Colonic mucosa (tissue), 4 donors: ENCODE measurements around the gene SPPL3. TPM values are rescaled to one million over a fixed set of nuclear protein-coding genes. Genes with fewer than 3 reads are reported as not detected.
"Not testable (repeated sequence)": the region's sequence is repeated elsewhere in the genome, so short reads cannot be mapped to it uniquely, and the experiment has no call there.

ENCODE experiments used
- DNase-seq: peaks from one replicate; pipeline ENCODE4 v3.0.0-alpha.2; 2020
- H3K27ac ChIP-seq: fragments of 200-600 bp; one replicate; pipeline ENCODE4 v1.8.0; 2021
- H3K27me3 ChIP-seq: fragments of 200-600 bp; one replicate; pipeline ENCODE4 v1.8.0; 2021
- H3K36me3 ChIP-seq: fragments of 200-600 bp; one replicate; pipeline ENCODE4 v1.8.0; 2021
- H3K4me1 ChIP-seq: fragments of 200-600 bp; one replicate; pipeline ENCODE4 v1.8.0; 2021; ENCODE audit warnings: mild to moderate bottlenecking
- H3K4me3 ChIP-seq: fragments of 200-600 bp; one replicate; pipeline ENCODE4 v1.8.0; 2021
- H3K9ac ChIP-seq, 2 donors: one replicate each; pipeline ENCODE4 v1.7.0; 2013; ENCODE audit warnings: control low read depth in 2 of 2, low read depth in 2 of 2, low read length in 2 of 2
- H3K9me3 ChIP-seq: fragments of 200-600 bp; one replicate; pipeline ENCODE4 v1.8.0; 2021
- CTCF ChIP-seq: fragments of 200-600 bp; IDR thresholded peaks from one replicate; pipeline ENCODE4 v1.8.0; 2022; ENCODE audit warnings: antibody characterized with exemption, mild to moderate bottlenecking
- intact Hi-C: fragments of 100-400 bp; cut with DNase I; formaldehyde crosslinking; loops from one replicate; pipeline ENCODE4 v1.14.1; 2022
- total RNA-seq, 2 donors: library from RNA; stranded (reverse); fragmentation: NEBNext Ultra II Directional in 1 of 2; extraction: Animal tissue kit (Norgen Biotek cat#: 25700) in 1 of 2; gene quantifications; one replicate each; pipeline ENCODE4 v1.2.1, GENCODE V29; 2021
- donor health status: healthy.
- donor health status: DM: no; HTN: no; CAD: no.
- donor health status: DM: no; HTN: no; CAD: no.

The SPPL3 gene
- total RNA-seq, 2 donors from 2014 or later, result 44.7 to 55.2 TPM

DNA sequence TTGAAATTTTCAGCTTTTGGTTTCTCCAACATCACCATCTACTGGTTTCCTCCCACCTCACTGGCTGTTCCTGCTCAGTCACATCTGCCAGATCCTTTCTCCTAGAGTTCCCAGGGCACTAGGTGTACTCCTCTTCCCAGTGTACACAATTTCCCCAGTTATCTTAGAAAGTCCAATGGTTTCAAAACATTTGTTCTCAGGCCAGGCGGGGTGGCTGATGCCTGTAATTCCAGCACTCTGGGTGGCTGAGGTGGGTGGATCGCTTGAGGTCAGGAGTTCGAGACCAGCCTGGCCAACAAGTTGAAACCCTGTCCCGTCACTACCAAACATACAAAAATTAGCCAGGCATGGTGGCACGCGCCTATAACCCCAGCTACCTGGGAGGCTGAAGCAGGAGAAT lies 60.7 kb downstream of the SPPL3 start:
- H3K27me3 ChIP-seq, result no peaks in the 10 kb centered on the region
- H3K27ac ChIP-seq, result no peak overlapping the region
- no peaks in the 10 kb centered on the region for H3K36me3 ChIP-seq
- no peaks in the 10 kb centered on the region for H3K9me3 ChIP-seq
- H3K4me1 ChIP-seq, result peaks cover 8% of the 10 kb centered on the region
- TF ChIP-seq CTCF, result no peak
- no peak for DNase-seq
- no peak overlapping the region for H3K4me3 ChIP-seq
- intact Hi-C loops, result no loop called here
- no peak overlapping the region for H3K9ac ChIP-seq

DNA sequence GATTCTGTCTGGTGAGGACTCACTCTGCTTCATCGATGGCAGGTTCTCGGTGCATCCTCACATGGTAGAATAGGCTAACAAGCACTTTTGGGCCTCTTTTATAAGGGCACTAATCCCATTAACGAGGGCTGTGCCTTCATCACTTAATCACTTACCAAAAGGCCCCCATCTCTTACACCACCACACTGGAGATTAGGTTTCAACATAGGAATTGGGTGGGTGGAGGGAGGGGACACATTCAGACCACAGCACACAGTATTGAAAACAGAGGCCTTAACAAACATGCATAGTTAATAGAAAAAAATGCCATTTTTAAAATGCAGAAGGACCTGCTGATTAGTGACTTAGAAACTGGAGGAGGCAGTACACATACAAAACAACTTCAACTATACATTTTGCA lies 61.6 kb downstream of the SPPL3 start:
- DNase-seq, result no peak
- no peak overlapping the region for H3K27ac ChIP-seq
- H3K4me3 ChIP-seq, result no peak overlapping the region
- no peak for TF ChIP-seq CTCF
- no peaks in the 10 kb centered on the region for H3K36me3 ChIP-seq
- H3K4me1 ChIP-seq, result no peaks in the 10 kb centered on the region
- no peaks in the 10 kb centered on the region for H3K9me3 ChIP-seq
- no peak overlapping the region for H3K9ac ChIP-seq
- no peaks in the 10 kb centered on the region for H3K27me3 ChIP-seq
- intact Hi-C loops, result no loop called here

DNA sequence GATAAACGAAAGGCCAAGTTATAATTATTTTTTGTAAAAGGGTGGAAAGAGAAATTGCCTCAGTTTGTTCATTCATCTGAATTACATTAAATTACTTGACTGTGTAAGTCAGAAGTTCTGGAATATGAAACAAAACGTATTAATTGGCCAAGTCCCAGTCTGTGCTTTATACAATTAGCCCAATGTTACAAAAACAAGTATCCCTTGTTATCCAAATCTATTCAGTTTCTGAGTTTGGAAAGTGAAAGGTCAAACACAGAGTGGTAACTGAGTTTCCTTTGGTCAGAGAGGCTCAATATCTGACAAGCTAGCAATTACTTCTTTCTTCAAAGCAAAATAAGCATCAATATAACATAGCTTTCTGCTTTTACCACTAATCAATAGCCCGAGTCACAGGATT lies 62.6 kb downstream of the SPPL3 start:
- H3K9me3 ChIP-seq, result no peaks in the 10 kb centered on the region
- H3K4me1 ChIP-seq, result no peaks in the 10 kb centered on the region

GRCh38 chr12:120839503-120839902 lies 64.7 kb downstream of the SPPL3 start:
- Histone ChIP-seq H3K9ac (no peak overlapping the region), H3K4me3 (no peak overlapping the region), H3K9me3 (no peaks in the 10 kb centered on the region), H3K27ac (no peak overlapping the region), H3K36me3 (no peaks in the 10 kb centered on the region), H3K27me3 (no peaks in the 10 kb centered on the region), H3K4me1 (no peaks in the 10 kb centered on the region)
- no peak for DNase-seq
- intact Hi-C loops, result no loop called here
- no peak for TF ChIP-seq CTCF

More for the DNA sequence above, 62.6 kb downstream of the SPPL3 start:
- H3K36me3 ChIP-seq, result no peaks in the 10 kb centered on the region
- intact Hi-C loops, result no loop called here
- TF ChIP-seq CTCF, result no peak
- H3K9ac ChIP-seq, result no peak overlapping the region
- no peak overlapping the region for H3K27ac ChIP-seq
- no peak for DNase-seq
- H3K27me3 ChIP-seq, result no peaks in the 10 kb centered on the region
- no peak overlapping the region for H3K4me3 ChIP-seq

DNA sequence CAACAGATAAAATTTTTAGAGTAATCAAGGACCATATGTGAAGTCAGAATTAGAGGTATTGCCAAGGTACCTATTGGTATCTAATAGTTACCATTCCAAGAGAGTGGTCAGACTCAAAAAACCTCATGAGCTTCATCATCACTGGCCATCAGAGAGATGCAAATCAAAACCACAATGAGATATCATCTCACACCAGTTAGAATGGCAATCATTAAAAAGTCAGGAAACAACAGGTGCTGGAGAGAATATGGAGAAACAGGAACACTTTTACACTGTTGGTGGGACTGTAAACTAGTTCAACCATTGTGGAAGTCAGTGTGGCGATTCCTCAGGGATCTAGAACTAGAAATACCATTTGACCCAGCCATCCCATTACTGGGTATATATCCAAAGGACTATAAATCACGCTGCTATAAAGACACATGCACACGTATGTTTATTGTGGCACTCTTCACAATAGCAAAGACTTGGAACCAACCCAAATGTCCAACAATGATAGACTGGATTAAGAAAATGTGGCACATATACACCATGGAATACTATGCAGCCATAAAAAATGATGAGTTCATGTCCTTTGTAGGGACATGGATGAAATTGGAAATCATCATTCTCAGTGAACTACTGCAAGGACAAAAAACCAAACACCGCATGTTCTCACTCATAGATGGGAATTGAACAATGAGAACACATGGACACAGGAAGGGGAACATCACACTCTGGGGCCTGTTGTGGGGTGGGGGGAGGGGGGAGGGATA lies 65.4 kb downstream of the SPPL3 start:
- H3K4me3 ChIP-seq, intact Hi-C loops, H3K4me1 ChIP-seq: not testable (repeated sequence)

DNA sequence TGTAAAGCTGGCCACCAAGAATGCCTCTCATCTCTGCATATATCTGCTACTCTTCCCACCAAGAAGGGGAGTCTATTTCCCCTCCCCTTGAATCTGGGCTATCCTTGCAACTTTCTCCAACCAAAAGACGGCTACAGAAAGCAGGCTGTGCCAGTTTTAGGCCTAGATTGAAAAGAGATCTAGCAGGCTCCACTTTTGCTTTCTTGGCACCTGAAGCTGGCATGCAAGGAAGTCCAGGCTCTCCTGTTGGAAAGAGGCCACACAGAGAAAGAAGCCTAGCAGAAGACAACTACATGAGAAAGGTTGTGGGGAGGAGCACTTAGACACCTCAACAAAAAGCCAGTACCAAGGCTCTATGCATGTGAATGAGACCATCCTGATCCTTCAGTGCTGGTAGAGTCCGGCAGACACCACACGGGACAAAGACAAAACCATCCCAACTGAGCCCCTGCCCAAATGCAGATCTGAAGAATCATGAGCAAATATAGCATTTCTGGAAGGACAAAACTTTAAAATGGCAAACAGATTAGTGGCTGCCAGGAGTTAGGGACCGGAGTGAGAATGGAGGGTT lies 68.0 kb downstream of the SPPL3 start:
- Histone ChIP-seq H3K9ac (no peak overlapping the region), H3K4me3 (no peak overlapping the region), H3K27ac (no peak overlapping the region), H3K4me1 (no peaks in the 10 kb centered on the region), H3K27me3 (no peaks in the 10 kb centered on the region), H3K36me3 (no peaks in the 10 kb centered on the region), H3K9me3 (no peaks in the 10 kb centered on the region)
- intact Hi-C loops, result no loop called here
- TF ChIP-seq CTCF, result no peak
- DNase-seq, result no peak

More for the DNA sequence above, 65.4 kb downstream of the SPPL3 start:
- not testable (repeated sequence) for H3K27me3 ChIP-seq, H3K27ac ChIP-seq, H3K9ac ChIP-seq, H3K9me3 ChIP-seq, H3K36me3 ChIP-seq, DNase-seq
